OCI-M1 (cell line): ENCODE measurements around the gene EXOC3L4.
A peak's percentile ranks its signal among the peaks of the same experiment; 100 is the strongest.

ENCODE experiments used
- DNase-seq: peaks from one replicate; lab custom pipeline; 2025; lab: John Stamatoyannopoulos, UW

EXOC3L4 gene

GRCh38 chr14:103070971-103071542 is 23.5 kb upstream of the EXOC3L4 start:
- no peak for DNase-seq

- no peak for DNase-seq
These were observed 22.8 kb upstream of the EXOC3L4 start for GRCh38 chr14:103071544-103072251.

GRCh38 chr14:103072595-103073366 is 21.7 kb upstream of the EXOC3L4 start:
- no peak for DNase-seq

- DNase-seq: no peak
These were observed 21.1 kb upstream of the EXOC3L4 start for GRCh38 chr14:103073367-103073875.

GRCh38 chr14:103073876-103074728 is 20.4 kb upstream of the EXOC3L4 start:
- no peak for DNase-seq

- DNase-seq: peak; percentile 25
These were observed 19.7 kb upstream of the EXOC3L4 start for GRCh38 chr14:103074729-103075367.

- DNase-seq: peak; percentile 76
These were observed 16.1 kb upstream of the EXOC3L4 start for GRCh38 chr14:103078420-103078749.

- no peak for DNase-seq
These were observed 15.5 kb upstream of the EXOC3L4 start for GRCh38 chr14:103078860-103079587.

GRCh38 chr14:103081951-103082350 is 12.6 kb upstream of the EXOC3L4 start:
- no peak for DNase-seq

GRCh38 chr14:103084021-103084919 is 10.3 kb upstream of the EXOC3L4 start, which contains the start of gene LBHD2:
Gene LBHD2, plus strand, starts transcription at chr14:103084210. Its CDS starts 1,803 bp downstream, at chr14:103086013.
- DNase-seq: no peak

GRCh38 chr14:103085106-103086091 is 9.1 kb upstream of the EXOC3L4 start:
- no peak for DNase-seq

- DNase-seq: no peak
These were observed 7.7 kb upstream of the EXOC3L4 start for GRCh38 chr14:103086771-103087342.

GRCh38 chr14:103087343-103087835 is 7.1 kb upstream of the EXOC3L4 start:
- DNase-seq: no peak

GRCh38 chr14:103088921-103089320 is 5.6 kb upstream of the EXOC3L4 start:
- DNase-seq: no peak

GRCh38 chr14:103089386-103090335 is 4.9 kb upstream of the EXOC3L4 start:
- no peak for DNase-seq

- no peak for DNase-seq
These were observed 4.0 kb upstream of the EXOC3L4 start for GRCh38 chr14:103090481-103091020.
